H1 (cell line): ENCODE measurements around the gene HS6ST1. TPM values are rescaled to one million over a fixed set of nuclear protein-coding genes. Genes with fewer than 3 reads are reported as not detected.

Experiments used
- CTCF ChIA-PET: fragments of 300-600 bp; sonication (Branson Sonifier 250); formaldehyde crosslinking; loops from one replicate; lab custom pipeline; 2021; ENCODE audit not compliant: partially characterized antibody; lab: Charles Lee
- POLR2A ChIA-PET: fragments of 300-600 bp; sonication (Branson Sonifier 250); formaldehyde crosslinking; loops from one replicate; lab custom pipeline; 2021; ENCODE audit warnings: inconsistent platforms; ENCODE audit not compliant: partially characterized antibody; lab: Charles Lee
- DNase-seq, 2 experiments: peaks; one replicate each; pipeline versions ENCODE4 v3.0.0 to v3.0.0-alpha.2; 2010 to 2022; ENCODE audit warnings: low spot score in 2 of 2, low read depth in 1 of 2, mixed read lengths in 1 of 2
- FAIRE-seq: peaks from 2 replicates; lab custom pipeline; 2011; peaks lifted over from hg19 to GRCh38; lab: Jason Lieb, UNC
- H2AFZ ChIP-seq: 2 replicates; pipeline ENCODE4 v1.8.1; 2012; ENCODE audit warnings: low read length, inconsistent platforms
- H2AK5ac ChIP-seq: 2 replicates; pipeline ENCODE4 v1.6.1; 2013; ENCODE audit warnings: low read depth, low read length
- H2BK120ac ChIP-seq: replicated peaks from 2 replicates; pipeline ENCODE3; 2013; ENCODE audit warnings: low read depth, low read length, inconsistent platforms
- H2BK12ac ChIP-seq: 2 replicates; pipeline ENCODE4 v1.6.1; 2013; ENCODE audit warnings: low read depth, low read length
- H2BK15ac ChIP-seq: 2 replicates; pipeline ENCODE4 v1.6.1; 2013; ENCODE audit warnings: low read length
- H2BK20ac ChIP-seq: 2 replicates; pipeline ENCODE4 v1.6.1; 2013; ENCODE audit warnings: low read length
- H2BK5ac ChIP-seq: 2 replicates; pipeline ENCODE4 v1.6.1; 2013; ENCODE audit warnings: low read depth, low read length
- H3K14ac ChIP-seq: 2 replicates; pipeline ENCODE4 v1.6.1; 2013; ENCODE audit warnings: inconsistent platforms; ENCODE audit not compliant: insufficient read length
- H3K18ac ChIP-seq: 2 replicates; pipeline ENCODE4 v1.6.1; 2013; ENCODE audit warnings: low read length; ENCODE audit errors: extremely low read depth
- H3K23ac ChIP-seq: 2 replicates; pipeline ENCODE4 v1.6.1; 2013; ENCODE audit warnings: inconsistent platforms; ENCODE audit not compliant: insufficient read length
- H3K23me2 ChIP-seq: 2 replicates; pipeline ENCODE4 v1.6.1; 2013; ENCODE audit warnings: low read depth, low read length
- H3K27ac ChIP-seq: 2 replicates; pipeline ENCODE4 v1.6.1; 2011; ENCODE audit warnings: low read depth, low read length, inconsistent platforms
- H3K27me3 ChIP-seq, 4 experiments: replicated peaks in 1 of 4; 1 replicate in 1 of 4; 2 replicates in 3 of 4; pipeline versions ENCODE4 v1.6.1 to v1.8.1; 2011 to 2013; ENCODE audit warnings: low read length in 3 of 4, mild to moderate bottlenecking in 3 of 4, inconsistent platforms in 2 of 4, mixed read lengths in 2 of 4, moderate library complexity in 1 of 4; ENCODE audit not compliant: control insufficient read depth in 3 of 4, insufficient read depth in 3 of 4; ENCODE audit errors: extremely low read depth in 1 of 4
- H3K36me3 ChIP-seq, 4 experiments: 2 replicates each; pipeline versions ENCODE4 v1.6.1 to v1.8.1; 2011 to 2013; ENCODE audit warnings: mild to moderate bottlenecking in 4 of 4, low read length in 3 of 4, moderate library complexity in 2 of 4, control low read depth in 1 of 4, inconsistent platforms in 1 of 4; ENCODE audit not compliant: insufficient read depth in 4 of 4, control insufficient read depth in 2 of 4
- H3K4ac ChIP-seq: replicated peaks from 2 replicates; pipeline ENCODE3; 2013; ENCODE audit warnings: low read length, low read depth, mixed read lengths, inconsistent platforms; ENCODE audit not compliant: insufficient read length
- H3K4me1 ChIP-seq, 4 experiments: replicated peaks in 1 of 4; 1 replicate in 1 of 4; 2 replicates in 3 of 4; pipeline versions ENCODE4 v1.6.1 to v1.8.1; 2011 to 2013; ENCODE audit warnings: low read length in 3 of 4, inconsistent platforms in 2 of 4, mixed read lengths in 1 of 4; ENCODE audit not compliant: insufficient read depth in 4 of 4, control insufficient read depth in 3 of 4
- H3K4me2 ChIP-seq, 2 experiments: 2 replicates each; pipeline versions ENCODE4 v1.6.1 to v1.8.1; 2011 to 2013; ENCODE audit warnings: low read depth in 2 of 2, low read length in 2 of 2, control low read depth in 1 of 2, inconsistent platforms in 1 of 2, mild to moderate bottlenecking in 1 of 2; ENCODE audit not compliant: insufficient read depth in 1 of 2
- H3K4me3 ChIP-seq, 4 experiments: fragments of 200-600, 300-600 bp in 1 of 4; sonication (generic), shearing (Covaris generic), sonication (Bioruptor Twin) in 1 of 4; 2 replicates each; pipeline versions ENCODE4 v1.5.1 to v1.8.1; 2011 to 2016; ENCODE audit warnings: low read length in 4 of 4, low read depth in 3 of 4, control low read depth in 2 of 4, inconsistent platforms in 2 of 4, mild to moderate bottlenecking in 2 of 4, mixed read lengths in 1 of 4, moderate library complexity in 1 of 4; ENCODE audit not compliant: insufficient read depth in 2 of 4; ENCODE audit errors: extremely low read depth in 1 of 4
- H3K56ac ChIP-seq: replicated peaks from 2 replicates; pipeline ENCODE3; 2013; ENCODE audit warnings: low read depth, mild to moderate bottlenecking, mixed read lengths, low read length, inconsistent platforms; ENCODE audit not compliant: insufficient read length
- H3K79me1 ChIP-seq: 2 replicates; pipeline ENCODE4 v1.6.1; 2013; ENCODE audit warnings: low read depth, low read length, control low read depth
- H3K79me2 ChIP-seq, 2 experiments: 2 replicates each; pipeline versions ENCODE4 v1.6.1 to v1.8.1; 2012 to 2013; ENCODE audit warnings: low read length in 2 of 2, mild to moderate bottlenecking in 2 of 2, inconsistent platforms in 1 of 2; ENCODE audit not compliant: insufficient read depth in 2 of 2, control insufficient read depth in 1 of 2
- H3K9ac ChIP-seq, 4 experiments: replicated peaks in 1 of 4; 1 replicate in 1 of 4; 2 replicates in 3 of 4; pipeline versions ENCODE4 v1.6.1 to v1.8.1; 2011 to 2013; ENCODE audit warnings: low read depth in 3 of 4, low read length in 3 of 4, control low read depth in 2 of 4, mild to moderate bottlenecking in 2 of 4, moderate library complexity in 2 of 4, inconsistent platforms in 1 of 4; ENCODE audit errors: extremely low read depth in 1 of 4
- H3K9me3 ChIP-seq, 2 experiments: 2 replicates each; pipeline versions ENCODE4 v1.6.1 to v1.8.1; 2012 to 2013; ENCODE audit warnings: mild to moderate bottlenecking in 2 of 2, moderate library complexity in 2 of 2, control low read depth in 1 of 2, inconsistent platforms in 1 of 2, low read depth in 1 of 2, low read length in 1 of 2, mixed read lengths in 1 of 2; ENCODE audit not compliant: insufficient read depth in 2 of 2
- H4K20me1 ChIP-seq, 2 experiments: replicated peaks in 1 of 2; 2 replicates each; pipeline versions ENCODE3 to v1.8.1; 2011 to 2013; ENCODE audit warnings: inconsistent platforms in 2 of 2, low read length in 2 of 2, mild to moderate bottlenecking in 1 of 2; ENCODE audit not compliant: insufficient read depth in 2 of 2, control insufficient read depth in 1 of 2
- H4K5ac ChIP-seq: 2 replicates; pipeline ENCODE4 v1.6.1; 2013; ENCODE audit warnings: low read length, low read depth, mixed read lengths, inconsistent platforms; ENCODE audit not compliant: insufficient read length
- H4K8ac ChIP-seq: 2 replicates; pipeline ENCODE4 v1.8.0; 2013; ENCODE audit warnings: mild to moderate bottlenecking, moderate library complexity, low read length, inconsistent platforms; ENCODE audit not compliant: insufficient read depth; ENCODE audit errors: extremely low read depth
- H4K91ac ChIP-seq: replicated peaks from 2 replicates; pipeline ENCODE3; 2013; ENCODE audit warnings: low read length, mixed read lengths, inconsistent platforms; ENCODE audit not compliant: insufficient read length
- CBX5 ChIP-seq: fragments of 300-800, 300-1000 bp; sonication (generic); IDR thresholded peaks from 2 replicates; pipeline ENCODE4 v1.7.1; 2016; ENCODE audit warnings: antibody characterized with exemption, low read length, low read depth
- CHD2 ChIP-seq: IDR thresholded peaks from 2 replicates; pipeline ENCODE4 v1.6.1; 2012; ENCODE audit warnings: low read length, improper control_type of control experiment
- POU5F1 ChIP-seq: IDR thresholded peaks from 2 replicates; pipeline ENCODE4 v1.6.1; 2011; ENCODE audit warnings: low read depth, mild to moderate bottlenecking, low read length, moderate library complexity
- TAF1 ChIP-seq: IDR thresholded peaks from 2 replicates; pipeline ENCODE4 v1.6.1; 2011; ENCODE audit warnings: mild to moderate bottlenecking, low read depth, low read length
- WGBS, 2 experiments: shearing (Covaris generic) in 1 of 2; methylation state at CpG; one replicate each; pipeline versions ENCODE4 v1.1.6 to v1.1.7; 2013 to 2015; ENCODE audit warnings: low lambda C conversion rate in 2 of 2, mixed read lengths in 2 of 2, inconsistent platforms in 1 of 2, low coverage in 1 of 2, missing lambda C conversion rate in 1 of 2; ENCODE audit not compliant: insufficient replicate concordance in 2 of 2, insufficient coverage in 1 of 2, insufficient read length in 1 of 2; ENCODE audit errors: extremely low coverage in 1 of 2, missing lambda C conversion rate in 1 of 2; 5-methylcytosine and 5-hydroxymethylcytosine counted together
- polyA plus RNA-seq, 7 experiments: library from polyadenylated mRNA; depleted of rRNA in 3 of 7; stranded (reverse) in 5 of 7; unstranded in 2 of 7; fragments of >200 nt in 5 of 7; fragments of 200-250 nt in 2 of 7; gene quantifications; 1 replicate in 5 of 7; 2 replicates in 1 of 7; 4 replicates in 1 of 7; pipeline versions ENCODE4 v1.2.1 to v1.2.3, GENCODE V29; 2011 to 2013; ENCODE audit warnings: missing spikeins in 2 of 7, mixed read lengths in 2 of 7
- total RNA-seq: library from RNA; stranded (reverse); fragmentation: NEBNext Ultra II Directional; extraction: Animal tissue kit (Norgen Biotek cat#: 25700); gene quantifications from 2 replicates; pipeline ENCODE4 v1.2.1, GENCODE V29; 2021

Gene HS6ST1
- total and polyA plus RNA-seq, 2 of the 8 experiments (the other 6 are each of a cell fraction or from before 2014, with no cell fraction given) = 37.4 to 74.6 TPM

- Histone ChIP-seq H2BK15ac (no peak overlapping the region), H3K14ac (no peak overlapping the region), H2BK12ac (no peak overlapping the region), H3K23me2 (no peaks in the 10 kb centered on the region), H3K9ac (no peak overlapping the region; a peak in 1 of 7 replicates), H4K20me1 (no peaks in the 10 kb centered on the region), H3K4ac (no peak overlapping the region), H3K18ac (no peak overlapping the region), H4K91ac (no peak overlapping the region), H3K4me3 (no peak overlapping the region), H3K79me1 (no peaks in the 10 kb centered on the region), H2BK120ac (no peak overlapping the region), H3K4me1 (peaks cover 0 to 3% (median 0%) of the 10 kb centered on the region in 4 experiments; a peak in 1 of 7 replicates), H2AFZ (no peak overlapping the region), H2AK5ac (no peak overlapping the region), H2BK20ac (no peak overlapping the region), H3K56ac (no peak overlapping the region), H2BK5ac (no peak overlapping the region), H3K9me3 (peaks cover 18 to 22% of the 10 kb centered on the region in 2 experiments), H3K27me3 (no peaks in the 10 kb centered on the region; a peak in 1 of 7 replicates), H4K8ac (no peak overlapping the region), H3K79me2 (no peaks in the 10 kb centered on the region), H3K4me2 (no peak overlapping the region), H4K5ac (no peak overlapping the region), H3K23ac (no peak overlapping the region), H3K27ac (no peak overlapping the region), H3K36me3 (peaks cover 0 to 4% (median 0%) of the 10 kb centered on the region in 4 experiments; a peak in 1 of 8 replicates)
- POLR2A ChIA-PET = interaction anchor here (1.0 to 1.5 kb wide), 2 partner anchors 8 to 14 kb away, joined by 3 to 4 read pairs; no protein-coding TSS in a partner anchor
- 85% methylated on average over 5 of the region's 5 CpGs; no CpG with 5 or more reads in 1 of the 2 experiments for WGBS, 2 experiments
- CTCF ChIA-PET = interaction anchor here (0.6 to 1.4 kb wide), 5 partner anchors 30 to 120 kb away, joined by 3 to 5 read pairs (median 3); no protein-coding TSS in a partner anchor
- FAIRE-seq (no peak), DNase-seq (no peak)
- TF ChIP-seq CBX5 = no peak
- no peak for TF ChIP-seq CHD2
- no peak for TF ChIP-seq TAF1
- no peak for TF ChIP-seq POU5F1
Observed at GRCh38 chr2:128348701-128349100, 30.0 kb upstream of the HS6ST1 start.
